GM12873 (cell line): ENCODE results near the gene POU3F3.

Experiments used
- TF ChIP-seq, protein P1 (sequence below): IDR thresholded peaks from 2 replicates; pipeline ENCODE4 v1.5.1; 2012; ENCODE audit warnings: low read depth, mild to moderate bottlenecking, moderate library complexity, low read length, control low read depth; ENCODE audit not compliant: insufficient read depth; ENCODE audit errors: missing control alignments

Gene POU3F3

DNA sequence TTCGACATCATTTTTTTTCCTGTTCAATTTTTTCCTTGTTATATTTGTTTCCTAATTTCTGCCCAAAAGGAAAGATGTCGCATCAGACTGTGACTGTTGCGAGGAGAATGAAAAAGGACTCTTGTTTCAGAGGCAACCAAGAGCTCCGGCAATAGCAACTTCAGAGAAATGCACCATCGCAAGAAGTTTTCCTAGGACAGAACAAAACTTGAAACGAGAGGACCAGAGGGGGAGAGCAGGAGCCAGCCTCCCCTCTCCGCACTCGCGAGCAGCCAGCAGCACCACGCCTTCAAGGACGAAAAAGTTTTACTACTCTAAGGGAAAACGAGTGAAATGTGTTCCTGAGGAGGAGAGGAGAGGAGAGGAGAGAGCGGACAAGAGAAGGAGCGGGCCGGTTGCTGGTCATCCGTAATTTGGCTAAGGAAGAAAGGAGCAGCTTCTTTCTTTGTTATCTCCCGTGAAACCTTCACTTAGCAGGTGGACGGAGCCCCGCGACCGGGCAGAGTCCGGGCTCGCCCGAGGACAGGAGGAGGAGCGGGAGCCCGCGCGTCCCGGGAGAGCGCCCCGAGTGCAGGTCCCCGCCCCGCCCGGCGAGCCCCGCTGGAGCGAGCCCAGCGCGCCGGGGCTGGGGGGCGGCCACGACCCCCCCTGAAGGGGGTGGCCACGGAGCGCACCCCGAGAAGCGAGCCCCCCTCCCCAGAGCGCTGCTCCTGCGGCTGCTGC lies 744 bp downstream of the POU3F3 start:
- TF ChIP-seq, protein P1, sequence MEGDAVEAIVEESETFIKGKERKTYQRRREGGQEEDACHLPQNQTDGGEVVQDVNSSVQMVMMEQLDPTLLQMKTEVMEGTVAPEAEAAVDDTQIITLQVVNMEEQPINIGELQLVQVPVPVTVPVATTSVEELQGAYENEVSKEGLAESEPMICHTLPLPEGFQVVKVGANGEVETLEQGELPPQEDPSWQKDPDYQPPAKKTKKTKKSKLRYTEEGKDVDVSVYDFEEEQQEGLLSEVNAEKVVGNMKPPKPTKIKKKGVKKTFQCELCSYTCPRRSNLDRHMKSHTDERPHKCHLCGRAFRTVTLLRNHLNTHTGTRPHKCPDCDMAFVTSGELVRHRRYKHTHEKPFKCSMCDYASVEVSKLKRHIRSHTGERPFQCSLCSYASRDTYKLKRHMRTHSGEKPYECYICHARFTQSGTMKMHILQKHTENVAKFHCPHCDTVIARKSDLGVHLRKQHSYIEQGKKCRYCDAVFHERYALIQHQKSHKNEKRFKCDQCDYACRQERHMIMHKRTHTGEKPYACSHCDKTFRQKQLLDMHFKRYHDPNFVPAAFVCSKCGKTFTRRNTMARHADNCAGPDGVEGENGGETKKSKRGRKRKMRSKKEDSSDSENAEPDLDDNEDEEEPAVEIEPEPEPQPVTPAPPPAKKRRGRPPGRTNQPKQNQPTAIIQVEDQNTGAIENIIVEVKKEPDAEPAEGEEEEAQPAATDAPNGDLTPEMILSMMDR, result no peak

DNA sequence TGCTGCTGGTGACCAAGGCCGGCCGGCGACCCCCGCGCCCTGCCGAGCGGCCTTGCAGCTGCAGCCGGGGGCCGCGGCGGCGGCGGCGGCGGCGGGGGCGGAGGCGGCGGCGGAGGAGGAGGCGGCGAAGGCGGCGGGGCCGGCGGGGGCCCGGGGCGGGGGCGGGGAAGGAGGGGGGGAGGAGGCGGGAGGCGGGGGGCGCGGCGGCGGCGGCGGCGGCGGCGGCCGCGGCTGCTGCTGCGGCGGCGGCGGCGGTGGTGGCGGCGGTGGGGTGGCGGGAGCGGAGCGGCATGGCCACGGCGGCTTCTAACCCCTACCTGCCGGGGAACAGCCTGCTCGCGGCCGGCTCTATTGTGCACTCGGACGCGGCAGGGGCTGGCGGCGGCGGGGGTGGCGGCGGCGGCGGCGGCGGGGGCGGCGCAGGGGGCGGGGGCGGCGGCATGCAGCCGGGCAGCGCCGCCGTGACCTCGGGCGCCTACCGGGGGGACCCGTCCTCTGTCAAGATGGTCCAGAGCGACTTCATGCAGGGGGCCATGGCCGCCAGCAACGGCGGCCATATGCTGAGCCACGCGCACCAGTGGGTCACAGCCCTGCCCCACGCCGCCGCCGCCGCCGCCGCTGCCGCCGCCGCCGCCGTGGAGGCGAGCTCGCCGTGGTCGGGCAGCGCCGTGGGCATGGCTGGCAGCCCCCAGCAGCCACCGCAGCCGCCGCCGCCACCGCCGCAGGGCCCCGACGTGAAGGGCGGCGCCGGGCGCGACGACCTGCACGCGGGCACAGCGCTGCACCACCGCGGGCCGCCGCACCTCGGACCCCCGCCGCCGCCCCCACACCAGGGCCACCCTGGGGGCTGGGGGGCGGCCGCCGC lies 1.5 kb downstream of the POU3F3 start:
- TF ChIP-seq, protein P1, result no peak

DNA sequence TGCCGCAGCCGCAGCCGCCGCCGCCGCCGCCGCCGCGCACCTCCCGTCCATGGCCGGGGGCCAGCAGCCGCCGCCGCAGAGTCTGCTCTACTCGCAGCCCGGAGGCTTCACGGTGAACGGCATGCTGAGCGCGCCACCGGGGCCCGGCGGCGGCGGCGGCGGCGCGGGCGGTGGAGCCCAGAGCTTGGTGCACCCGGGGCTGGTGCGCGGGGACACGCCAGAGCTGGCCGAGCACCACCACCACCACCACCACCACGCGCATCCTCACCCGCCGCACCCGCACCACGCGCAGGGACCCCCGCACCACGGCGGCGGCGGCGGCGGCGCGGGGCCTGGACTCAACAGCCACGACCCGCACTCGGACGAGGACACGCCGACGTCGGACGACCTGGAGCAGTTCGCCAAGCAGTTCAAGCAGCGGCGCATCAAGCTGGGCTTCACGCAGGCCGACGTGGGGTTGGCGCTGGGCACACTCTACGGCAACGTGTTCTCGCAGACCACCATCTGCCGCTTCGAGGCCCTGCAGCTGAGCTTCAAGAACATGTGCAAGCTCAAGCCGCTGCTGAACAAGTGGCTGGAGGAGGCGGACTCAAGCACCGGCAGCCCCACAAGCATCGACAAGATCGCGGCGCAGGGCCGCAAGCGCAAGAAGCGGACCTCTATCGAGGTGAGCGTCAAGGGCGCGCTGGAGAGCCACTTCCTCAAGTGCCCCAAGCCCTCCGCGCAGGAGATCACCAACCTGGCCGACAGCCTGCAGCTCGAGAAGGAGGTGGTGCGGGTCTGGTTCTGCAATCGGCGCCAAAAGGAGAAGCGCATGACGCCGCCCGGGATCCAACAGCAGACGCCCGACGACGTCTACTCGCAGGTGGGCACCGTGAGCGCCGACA lies 2.4 kb downstream of the POU3F3 start:
- TF ChIP-seq, protein P1, result no peak

DNA sequence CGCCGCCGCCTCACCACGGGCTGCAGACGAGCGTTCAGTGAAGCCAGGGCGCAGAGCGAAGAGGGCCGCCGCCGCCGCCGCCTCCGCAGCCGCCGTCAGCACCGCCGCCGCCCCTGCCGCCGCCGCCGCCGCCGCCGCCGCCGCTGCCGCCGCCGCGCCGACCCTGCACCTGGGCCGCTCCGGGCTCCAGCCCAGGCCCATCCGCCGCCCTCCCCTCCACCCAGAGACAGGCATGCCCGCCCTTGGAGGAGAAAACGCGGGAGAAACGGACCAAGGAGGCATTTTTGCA lies 3.0 kb downstream of the POU3F3 start:
- TF ChIP-seq, protein P1, result no peak

DNA sequence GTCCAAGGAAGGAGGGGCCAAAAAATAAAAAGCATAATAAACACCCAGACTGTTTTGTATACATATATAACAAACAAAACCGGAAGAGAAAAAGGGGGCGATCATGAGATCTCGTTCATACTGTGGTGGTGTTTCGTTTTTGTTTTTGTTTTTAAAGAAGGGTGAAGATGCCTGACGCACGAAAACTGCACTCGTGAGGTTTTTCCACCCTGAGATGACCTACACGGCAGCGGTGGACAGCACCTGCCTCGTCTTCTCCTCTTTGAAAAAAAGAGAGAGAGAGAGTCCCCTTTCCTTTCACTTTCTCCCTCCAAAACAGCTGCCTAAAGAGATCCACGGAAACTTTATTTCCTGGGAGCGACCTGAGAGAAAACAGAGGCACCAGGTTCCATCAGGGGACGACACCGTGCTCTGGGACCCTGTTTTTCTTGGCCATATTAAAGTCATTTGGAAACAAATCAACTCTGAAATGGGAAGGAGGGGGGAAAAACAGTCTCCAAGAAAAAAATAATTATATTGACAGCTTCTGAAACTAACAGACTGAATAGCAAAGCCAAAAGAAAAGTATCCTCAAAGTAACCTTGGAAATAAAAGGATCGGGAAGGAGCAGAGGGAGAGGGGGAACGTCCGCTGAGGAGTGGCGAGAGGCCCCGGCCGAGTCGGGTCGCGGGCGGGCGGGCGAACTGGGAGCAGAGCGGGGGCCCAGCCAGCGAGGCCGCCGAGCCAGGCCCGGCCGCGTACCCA lies 3.5 kb downstream of the POU3F3 start:
- TF ChIP-seq, protein P1, result no peak

DNA sequence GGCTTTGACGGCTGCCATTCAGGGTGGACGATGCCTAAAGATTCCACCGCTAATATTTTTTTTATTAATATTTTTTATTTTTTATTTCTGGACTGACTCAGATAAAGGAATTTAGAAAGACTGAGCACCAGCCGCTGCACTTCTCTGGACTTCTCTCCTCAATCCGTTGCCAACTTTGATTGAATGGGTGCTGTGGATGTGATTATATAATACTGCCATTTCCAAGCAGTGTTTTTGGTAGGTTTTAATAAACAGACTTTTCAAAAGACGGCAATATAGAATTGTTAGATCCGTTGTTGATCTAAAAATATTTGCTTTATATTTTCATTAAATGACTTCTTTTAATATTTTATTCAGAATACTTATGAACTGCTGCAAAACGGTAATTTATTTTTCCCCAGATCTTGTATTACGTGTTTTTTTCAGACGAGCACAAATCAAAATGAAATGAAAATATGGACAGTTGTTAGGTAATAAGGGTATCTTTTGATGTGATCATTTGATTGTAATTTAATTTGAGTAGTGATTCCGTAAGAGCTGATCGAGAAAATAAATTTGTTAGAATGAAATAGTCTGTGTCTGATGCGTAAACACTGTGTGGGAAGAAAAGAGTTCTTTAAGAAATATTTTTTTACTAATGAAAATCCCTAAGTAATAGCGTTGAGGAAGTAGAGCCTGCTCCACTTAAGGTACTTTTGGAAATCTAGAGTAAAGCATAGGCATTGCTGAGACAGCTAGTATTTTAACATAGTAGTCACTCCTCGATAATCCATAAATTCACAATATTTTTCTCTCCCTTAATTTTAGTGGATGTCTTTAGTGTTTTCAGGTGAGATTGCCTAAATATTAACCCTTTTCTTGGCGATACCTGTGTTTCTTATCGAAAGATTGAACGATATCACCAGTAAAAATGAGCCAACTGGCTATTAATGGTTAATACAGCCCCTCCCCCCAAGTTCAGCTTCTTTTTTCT lies 4.4 kb downstream of the POU3F3 start:
- TF ChIP-seq, protein P1, result no peak
